CD4-positive, alpha-beta memory T cell (primary cell): ENCODE data around the gene POLN. TPM values are rescaled to one million over a fixed set of nuclear protein-coding genes. Genes with fewer than 3 reads are reported as not detected.
"Not testable (repeated sequence)": the region's sequence is repeated elsewhere in the genome, so short reads cannot be mapped to it uniquely, and the experiment has no call there.

Source experiments
- CTCF ChIA-PET: fragments of 350-600 bp; sonication (Branson Sonifier 250); formaldehyde crosslinking; loops from one replicate; lab custom pipeline; 2021; ENCODE audit warnings: inconsistent platforms; ENCODE audit not compliant: partially characterized antibody; lab: Charles Lee
- POLR2A ChIA-PET: fragments of 350-600 bp; sonication (Branson Sonifier 250); formaldehyde crosslinking; loops from one replicate; lab custom pipeline; 2021; ENCODE audit not compliant: partially characterized antibody; lab: Charles Lee
- DNase-seq, 5 donors: peaks; one replicate each; pipeline versions ENCODE4 v3.0.0 to v3.0.0-alpha.2; 2020 to 2022; ENCODE audit warnings: mixed read lengths in 1 of 5
- H3K27ac ChIP-seq: one replicate; pipeline ENCODE4 v1.7.0; 2013; ENCODE audit warnings: low read depth, low read length
- H3K27me3 ChIP-seq: 2 replicates; pipeline ENCODE4 v1.7.0; 2013; ENCODE audit warnings: mild to moderate bottlenecking, low read length, moderate library complexity; ENCODE audit not compliant: insufficient read depth
- H3K36me3 ChIP-seq: 2 replicates; pipeline ENCODE4 v1.7.0; 2013; ENCODE audit warnings: mild to moderate bottlenecking, low read length, moderate library complexity; ENCODE audit not compliant: insufficient read depth
- H3K4me1 ChIP-seq: 2 replicates; pipeline ENCODE4 v1.7.0; 2013; ENCODE audit warnings: mild to moderate bottlenecking, low read length, moderate library complexity; ENCODE audit not compliant: insufficient read depth
- H3K4me3 ChIP-seq, 2 donors: one replicate each; pipeline ENCODE4 v1.7.0; 2013; ENCODE audit warnings: low read length in 2 of 2, mild to moderate bottlenecking in 1 of 2
- H3K9me3 ChIP-seq, 2 donors: one replicate each; pipeline ENCODE4 v1.7.0; 2013; ENCODE audit warnings: low read length in 2 of 2, control low read depth in 1 of 2; ENCODE audit not compliant: control insufficient read depth in 1 of 2
- H3K27ac Mint-ChIP-seq, 7 donors: one replicate each; pipeline ENCODE4 v1.8.0; 2020 to 2021; ENCODE audit warnings: mixed read lengths in 7 of 7, mild to moderate bottlenecking in 6 of 7, inconsistent platforms in 3 of 7, moderate library complexity in 3 of 7
- H3K27me3 Mint-ChIP-seq, 2 donors: one replicate each; pipeline ENCODE4 v1.8.0; 2020 to 2021; ENCODE audit warnings: mixed read lengths in 2 of 2
- H3K36me3 Mint-ChIP-seq, 2 donors: one replicate each; pipeline ENCODE4 v1.8.0; 2020 to 2021; ENCODE audit warnings: mixed read lengths in 2 of 2, inconsistent platforms in 1 of 2, mild to moderate bottlenecking in 1 of 2
- H3K4me1 Mint-ChIP-seq, 4 donors: one replicate each; pipeline ENCODE4 v1.8.0; 2020 to 2021; ENCODE audit warnings: mixed read lengths in 4 of 4, mild to moderate bottlenecking in 1 of 4
- H3K4me3 Mint-ChIP-seq, 8 donors: one replicate each; pipeline ENCODE4 v1.8.0; 2020 to 2021; ENCODE audit warnings: mixed read lengths in 8 of 8, mild to moderate bottlenecking in 7 of 8, moderate library complexity in 6 of 8, inconsistent platforms in 3 of 8
- H3K9me3 Mint-ChIP-seq, 8 donors: one replicate each; pipeline ENCODE4 v1.8.0; 2020 to 2021; ENCODE audit warnings: mixed read lengths in 8 of 8, mild to moderate bottlenecking in 5 of 8, inconsistent platforms in 3 of 8, moderate library complexity in 1 of 8
- intact Hi-C: fragments of 100-400 bp; cut with micrococcal nuclease; formaldehyde crosslinking; loops from one replicate; pipeline ENCODE4 v1.15.1; 2023
- polyA plus RNA-seq, 2 donors: library from polyadenylated mRNA; unstranded; fragments of 300-500 nt; fragmentation: Illumina TruSeq; gene quantifications; one replicate each; pipeline ENCODE4 v1.2.3, GENCODE V29; 2021
- total RNA-seq, 2 experiments: library from RNA; stranded (reverse); gene quantifications; one replicate each; pipeline ENCODE4 v1.2.3, GENCODE V29; 2021

POLN gene
- total and polyA plus RNA-seq, 4 experiments from 2014 or later = 0.24 to 4.4 (median 2.8) TPM

DNA sequence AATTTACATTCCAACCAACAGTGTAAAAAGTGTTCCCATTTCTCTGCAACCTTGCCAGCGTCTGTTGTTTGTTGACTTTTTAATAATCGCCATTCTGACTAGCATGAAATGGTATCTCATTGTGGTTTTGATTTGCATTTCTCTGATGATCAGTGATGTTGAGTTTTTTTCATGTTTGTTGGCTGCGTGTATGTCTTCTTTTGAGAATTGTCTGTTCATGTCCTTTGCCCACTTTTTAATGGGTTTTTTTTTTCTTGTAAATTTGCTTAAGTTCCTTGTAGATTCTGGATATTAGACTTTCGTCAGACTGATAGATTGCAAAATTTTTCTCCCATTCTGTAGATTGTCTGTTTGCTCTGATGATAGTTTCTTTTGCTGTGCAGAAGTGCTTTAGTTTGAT lies 214.8 kb downstream of the POLN start:
- H3K9me3 ChIP-seq, H3K36me3 Mint-ChIP-seq, H3K4me1 ChIP-seq, H3K27ac Mint-ChIP-seq, H3K36me3 ChIP-seq, intact Hi-C loops, H3K4me3 Mint-ChIP-seq, H3K9me3 Mint-ChIP-seq, H3K27me3 ChIP-seq, H3K4me1 Mint-ChIP-seq, DNase-seq, H3K27ac ChIP-seq, H3K4me3 ChIP-seq, CTCF ChIA-PET, POLR2A ChIA-PET: not testable (repeated sequence)
- H3K27me3 Mint-ChIP-seq = peaks cover 29 to 44% of the 10 kb centered on the region in 2 donors

DNA sequence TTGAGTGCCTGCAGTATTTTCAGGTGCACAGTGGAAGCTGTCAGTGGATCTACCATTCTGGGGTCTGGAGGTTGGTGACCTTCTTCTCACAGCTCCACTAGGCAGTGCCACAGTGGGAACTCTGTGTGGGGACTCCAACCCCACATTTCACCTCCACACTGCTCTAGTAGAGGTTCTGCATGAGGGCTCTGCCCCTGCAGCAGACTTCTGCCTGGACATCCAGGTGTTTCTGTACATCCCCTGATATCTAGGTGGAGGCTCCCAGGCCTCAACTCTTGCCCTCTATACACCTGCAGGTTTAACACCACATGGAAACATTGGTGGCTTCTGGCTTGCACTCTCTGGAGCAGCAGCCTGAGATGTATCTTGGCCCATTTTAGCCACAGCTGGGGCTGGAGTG lies 216.1 kb downstream of the POLN start:
- H3K4me3 ChIP-seq = no peak overlapping the region
- Mint-ChIP-seq H3K4me1 (no peaks in the 10 kb centered on the region), H3K27ac (no peak overlapping the region), H3K4me3 (no peak overlapping the region), H3K9me3 (peaks cover 0 to 5% (median 0%) of the 10 kb centered on the region in 8 donors), H3K27me3 (peaks cover 34 to 51% of the 10 kb centered on the region in 2 donors), H3K36me3 (no peaks in the 10 kb centered on the region)
- POLR2A ChIA-PET = no interaction called here
- H3K27me3 ChIP-seq = no peaks in the 10 kb centered on the region
- no peak for DNase-seq
- H3K36me3 ChIP-seq = no peaks in the 10 kb centered on the region
- H3K9me3 ChIP-seq = no peaks in the 10 kb centered on the region
- CTCF ChIA-PET = no interaction called here
- no peak overlapping the region for H3K27ac ChIP-seq
- intact Hi-C loops = no loop called here
- no peaks in the 10 kb centered on the region for H3K4me1 ChIP-seq

DNA sequence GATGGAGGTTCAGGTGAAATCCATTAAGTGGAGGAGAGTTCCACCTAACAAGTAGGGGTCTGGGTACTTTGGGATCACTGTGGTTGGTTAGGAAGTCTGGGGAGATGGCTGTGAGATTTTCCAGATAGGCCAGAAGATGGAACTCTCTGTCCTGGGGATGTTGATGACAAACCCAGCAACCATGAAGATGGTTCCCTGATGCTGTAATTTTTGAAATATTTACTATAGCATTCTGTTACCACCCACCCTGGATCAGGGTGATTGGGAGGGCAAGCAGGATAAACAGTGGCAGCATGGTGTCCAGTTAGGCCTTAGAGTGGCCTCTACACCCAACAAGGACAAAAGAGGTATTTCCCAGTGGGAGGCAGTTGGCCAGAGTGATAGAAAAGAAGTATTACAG lies 217.2 kb downstream of the POLN start:
- Mint-ChIP-seq H3K27ac (no peak overlapping the region), H3K27me3 (peaks cover 37 to 43% of the 10 kb centered on the region in 2 donors), H3K9me3 (peaks cover 0 to 5% (median 0%) of the 10 kb centered on the region in 8 donors), H3K36me3 (no peaks in the 10 kb centered on the region), H3K4me3 (no peak overlapping the region), H3K4me1 (no peaks in the 10 kb centered on the region)
- H3K36me3 ChIP-seq = no peaks in the 10 kb centered on the region
- CTCF ChIA-PET = no interaction called here
- no peaks in the 10 kb centered on the region for H3K4me1 ChIP-seq
- POLR2A ChIA-PET = no interaction called here
- intact Hi-C loops = no loop called here
- H3K27me3 ChIP-seq = no peaks in the 10 kb centered on the region
- DNase-seq = no peak
- H3K4me3 ChIP-seq = no peak overlapping the region
- H3K9me3 ChIP-seq = no peaks in the 10 kb centered on the region
- H3K27ac ChIP-seq = no peak overlapping the region

Other genes with a start within 250 kb of the POLN start
- 10 to 100 TPM; 47.0 to 48.3 TPM for gene NELFA, start 233.1 kb downstream of the POLN start, total RNA-seq
- gene NELFA, start 233.1 kb downstream of the POLN start, polyA plus RNA-seq = 10 to 100 TPM; 12.1 to 37.5 TPM
- gene NAT8L, start 182.8 kb downstream of the POLN start, total RNA-seq = not detected
- not detected for gene NAT8L, start 182.8 kb downstream of the POLN start, polyA plus RNA-seq
- gene HAUS3, start within 50 bp of the POLN start, total RNA-seq = 10 to 100 TPM; 35.9 to 39.2 TPM
- 10 to 100 TPM; 24.8 to 43.9 TPM for gene HAUS3, start within 50 bp of the POLN start, polyA plus RNA-seq
- 10 to 100 TPM; 66.5 to 67.5 TPM for gene MXD4, start 20.0 kb upstream of the POLN start, total RNA-seq
- 10 to 100 TPM; 31.9 to 48.9 TPM for gene MXD4, start 20.0 kb upstream of the POLN start, polyA plus RNA-seq
- 10 to 100 TPM; 31.4 to 31.8 TPM for gene ZFYVE28, start 176.5 kb upstream of the POLN start, total RNA-seq
- 10 to 100 TPM; 13.1 to 16.2 TPM for gene ZFYVE28, start 176.5 kb upstream of the POLN start, polyA plus RNA-seq
- gene CFAP99, start 176.8 kb upstream of the POLN start, total RNA-seq = under 1 TPM; 0.12 to 0.19 TPM
- gene CFAP99, start 176.8 kb upstream of the POLN start, polyA plus RNA-seq = not detected
- 100 to 1,000 TPM in 1 of 2 experiments, 10 to 100 TPM in 1; 94.0 to 104 TPM for gene RNF4, start 227.0 kb upstream of the POLN start, total RNA-seq
- 100 to 1,000 TPM in 1 of 2 donors, 10 to 100 TPM in 1; 68.0 to 105 TPM for gene RNF4, start 227.0 kb upstream of the POLN start, polyA plus RNA-seq